Measurements from ENCODE around the gene GAS5.
"Not testable (repeated sequence)": the region's sequence is repeated elsewhere in the genome, so short reads cannot be mapped to it uniquely, and the experiment has no call there.

GAS5 gene

GRCh38 chr1:173862769-173863223, 5.0 kb downstream of the GAS5 start:
- H3K36me3 ChIP-seq (ENCODE audit: control insufficient read depth, insufficient read depth, low read length): peaks cover 39% of the 10 kb centered on the region; the same call in 1 of the 2 replicates
- DNase-seq (ENCODE audit: low read depth, low spot score): no peak
- H3K9me3 ChIP-seq (ENCODE audit: control insufficient read depth, insufficient read depth, low read length): no peaks in the 10 kb centered on the region
- WGBS (ENCODE audit: insufficient coverage, insufficient read length): no CpG with 5 or more reads among the region's 8 CpGs
- H3K27me3 ChIP-seq (ENCODE audit: control insufficient read depth, insufficient read depth, low read length): no peaks in the 10 kb centered on the region
- no peak overlapping the region for H3K4me3 ChIP-seq (ENCODE audit: low read length)
- H3K27ac ChIP-seq (ENCODE audit: low read length): no peak overlapping the region
- H3K4me1 ChIP-seq (ENCODE audit: control insufficient read depth, insufficient read depth, low read length): no peaks in the 10 kb centered on the region

GRCh38 chr1:173862146-173862768, 5.5 kb downstream of the GAS5 start:
- not testable (repeated sequence) for H3K4me1 ChIP-seq (ENCODE audit: control insufficient read depth, insufficient read depth, low read length); DNase-seq (ENCODE audit: low read depth, low spot score); H3K27ac ChIP-seq (ENCODE audit: low read length); H3K4me3 ChIP-seq (ENCODE audit: low read length); H3K27me3 ChIP-seq (ENCODE audit: control insufficient read depth, insufficient read depth, low read length); H3K9me3 ChIP-seq (ENCODE audit: control insufficient read depth, insufficient read depth, low read length)
- no CpG with 5 or more reads among the region's 13 CpGs for WGBS (ENCODE audit: insufficient coverage, insufficient read length)
- H3K36me3 ChIP-seq (ENCODE audit: control insufficient read depth, insufficient read depth, low read length): peaks cover 42% of the 10 kb centered on the region; the same call in 1 of the 2 replicates

DNA sequence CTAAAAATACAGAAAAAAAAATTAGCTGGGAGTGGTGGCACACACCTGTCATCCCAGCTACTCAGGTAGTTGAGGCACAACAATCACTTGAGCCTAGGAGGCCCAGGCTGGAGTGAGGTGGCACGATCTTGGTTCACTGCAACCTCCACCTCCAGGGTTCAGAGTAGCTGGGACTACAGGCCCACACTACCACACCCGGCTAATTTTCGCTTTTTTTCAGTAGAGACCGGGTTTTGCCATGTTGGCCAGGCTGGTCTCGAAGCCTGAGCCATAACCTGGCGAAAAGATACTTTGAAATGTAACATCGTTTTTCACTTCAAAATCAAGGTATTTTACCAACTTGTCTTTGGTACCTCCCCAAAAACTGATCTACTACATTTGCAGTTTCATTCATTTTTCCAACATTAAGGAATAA, 6.1 kb downstream of the GAS5 start:
- no peaks in the 10 kb centered on the region for H3K9me3 ChIP-seq (ENCODE audit: control insufficient read depth, insufficient read depth, low read length)
- H3K4me3 ChIP-seq (ENCODE audit: low read length): no peak overlapping the region
- no peak for DNase-seq (ENCODE audit: low read depth, low spot score)
- no peaks in the 10 kb centered on the region for H3K4me1 ChIP-seq (ENCODE audit: control insufficient read depth, insufficient read depth, low read length)
- no peaks in the 10 kb centered on the region for H3K27me3 ChIP-seq (ENCODE audit: control insufficient read depth, insufficient read depth, low read length)
- WGBS (ENCODE audit: insufficient coverage, insufficient read length): no CpG with 5 or more reads among the region's 7 CpGs
- peaks cover 37% of the 10 kb centered on the region; the same call in 1 of the 2 replicates for H3K36me3 ChIP-seq (ENCODE audit: control insufficient read depth, insufficient read depth, low read length)
- H3K27ac ChIP-seq (ENCODE audit: low read length): no peak overlapping the region

GRCh38 chr1:173860065-173860464, 7.7 kb downstream of the GAS5 start:
- Histone ChIP-seq H3K27ac (ENCODE audit: low read length) (no peak overlapping the region), H3K4me1 (ENCODE audit: control insufficient read depth, insufficient read depth, low read length) (no peaks in the 10 kb centered on the region), H3K27me3 (ENCODE audit: control insufficient read depth, insufficient read depth, low read length) (no peaks in the 10 kb centered on the region), H3K36me3 (ENCODE audit: control insufficient read depth, insufficient read depth, low read length) (peaks cover 22% of the 10 kb centered on the region; the same call in 1 of the 2 replicates), H3K9me3 (ENCODE audit: control insufficient read depth, insufficient read depth, low read length) (no peaks in the 10 kb centered on the region), H3K4me3 (ENCODE audit: low read length) (no peak overlapping the region)
- no CpG with 5 or more reads among the region's 1 CpG for WGBS (ENCODE audit: insufficient coverage, insufficient read length)
- no peak for DNase-seq (ENCODE audit: low read depth, low spot score)

GRCh38 chr1:173859547-173859946, 8.2 kb downstream of the GAS5 start:
- not testable (repeated sequence) for H3K4me3 ChIP-seq (ENCODE audit: low read length); H3K9me3 ChIP-seq (ENCODE audit: control insufficient read depth, insufficient read depth, low read length); H3K4me1 ChIP-seq (ENCODE audit: control insufficient read depth, insufficient read depth, low read length); H3K27ac ChIP-seq (ENCODE audit: low read length); H3K27me3 ChIP-seq (ENCODE audit: control insufficient read depth, insufficient read depth, low read length); DNase-seq (ENCODE audit: low read depth, low spot score)
- H3K36me3 ChIP-seq (ENCODE audit: control insufficient read depth, insufficient read depth, low read length): peaks cover 17% of the 10 kb centered on the region; the same call in 1 of the 2 replicates
- WGBS (ENCODE audit: insufficient coverage, insufficient read length): no CpG with 5 or more reads among the region's 5 CpGs

DNA sequence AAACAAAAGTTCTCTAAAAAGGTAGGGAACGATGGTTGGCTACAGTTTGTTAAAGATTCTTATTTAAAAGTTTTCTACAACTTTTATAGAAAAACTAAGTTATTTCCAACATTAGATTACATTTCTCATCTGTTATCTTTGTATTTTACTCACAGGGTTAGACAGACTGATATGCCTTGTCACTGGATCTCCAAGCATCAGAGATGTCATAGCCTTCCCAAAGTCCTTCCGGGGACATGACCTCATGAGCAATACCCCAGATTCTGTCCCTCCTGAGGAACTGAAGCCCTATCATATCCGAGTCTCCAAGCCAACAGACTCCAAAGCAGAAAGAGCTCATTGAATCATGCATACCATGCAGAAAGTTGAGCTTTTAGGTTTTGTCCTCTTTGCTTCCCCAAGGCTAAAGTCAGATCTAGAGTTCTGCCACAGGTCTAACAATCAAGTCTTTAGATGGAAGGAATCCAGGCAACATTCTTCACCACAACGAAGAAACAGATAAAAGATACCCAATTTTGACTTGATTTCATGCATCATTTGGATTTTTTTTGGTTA, 10.3 kb downstream of the GAS5 start:
- Histone ChIP-seq H3K9me3 (ENCODE audit: control insufficient read depth, insufficient read depth, low read length) (no peaks in the 10 kb centered on the region), H3K27ac (ENCODE audit: low read length) (no peak overlapping the region), H3K27me3 (ENCODE audit: control insufficient read depth, insufficient read depth, low read length) (no peaks in the 10 kb centered on the region), H3K36me3 (ENCODE audit: control insufficient read depth, insufficient read depth, low read length) (peaks cover 3% of the 10 kb centered on the region; the same call in 1 of the 2 replicates), H3K4me3 (ENCODE audit: low read length) (no peak overlapping the region), H3K4me1 (ENCODE audit: control insufficient read depth, insufficient read depth, low read length) (peaks cover 4% of the 10 kb centered on the region)
- DNase-seq (ENCODE audit: low read depth, low spot score): no peak
- WGBS (ENCODE audit: insufficient coverage, insufficient read length): no CpG with 5 or more reads among the region's 4 CpGs

DNA sequence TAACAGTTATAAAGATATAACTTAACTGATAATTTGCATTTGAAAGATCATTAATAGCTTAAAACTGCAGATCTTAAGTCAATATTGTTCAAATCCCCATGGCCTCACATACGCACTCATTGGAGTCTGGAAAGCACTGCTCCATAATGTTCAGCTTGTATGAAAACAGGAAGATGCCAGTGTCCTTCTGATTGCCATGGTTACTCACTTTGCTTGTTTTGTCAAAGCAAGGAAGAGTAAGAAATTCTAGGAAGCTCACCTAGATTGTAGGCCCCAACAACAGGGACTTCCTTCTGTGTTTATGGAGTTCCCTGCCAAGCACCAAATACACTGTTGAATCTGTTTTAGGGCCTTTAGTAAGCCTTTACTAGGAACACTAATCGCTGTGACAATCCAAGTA, 10.9 kb downstream of the GAS5 start:
- no peak overlapping the region for H3K27ac ChIP-seq (ENCODE audit: low read length)
- no peaks in the 10 kb centered on the region for H3K27me3 ChIP-seq (ENCODE audit: control insufficient read depth, insufficient read depth, low read length)
- no peak overlapping the region for H3K4me3 ChIP-seq (ENCODE audit: low read length)
- no peak for DNase-seq (ENCODE audit: low read depth, low spot score)
- no peaks in the 10 kb centered on the region for H3K9me3 ChIP-seq (ENCODE audit: control insufficient read depth, insufficient read depth, low read length)
- peaks cover 4% of the 10 kb centered on the region for H3K4me1 ChIP-seq (ENCODE audit: control insufficient read depth, insufficient read depth, low read length)
- WGBS (ENCODE audit: insufficient coverage, insufficient read length): no CpG with 5 or more reads among the region's 2 CpGs
- peaks cover 3% of the 10 kb centered on the region; the same call in 1 of the 2 replicates for H3K36me3 ChIP-seq (ENCODE audit: control insufficient read depth, insufficient read depth, low read length)

DNA sequence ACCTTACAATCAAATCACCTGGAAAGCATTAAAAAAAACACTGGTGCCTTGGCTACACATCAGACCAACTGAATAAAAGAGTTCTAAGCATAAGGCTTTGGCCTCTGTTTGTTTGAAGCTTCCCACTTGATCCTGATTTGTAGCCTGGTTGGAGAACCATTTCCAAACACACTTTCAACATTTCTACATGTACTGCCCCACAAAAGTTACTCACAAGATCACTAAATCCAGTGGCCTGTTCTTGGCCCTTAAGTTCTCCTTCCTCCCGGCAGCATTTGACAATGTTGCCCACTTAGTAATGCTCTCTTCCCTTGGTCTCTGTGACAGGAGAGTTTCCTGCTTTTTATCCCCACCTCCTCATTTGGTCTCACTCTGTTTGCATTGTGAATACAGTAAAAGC, 11.8 kb downstream of the GAS5 start:
- no peaks in the 10 kb centered on the region for H3K9me3 ChIP-seq (ENCODE audit: control insufficient read depth, insufficient read depth, low read length)
- WGBS (ENCODE audit: insufficient coverage, insufficient read length): no CpG with 5 or more reads among the region's 1 CpG
- H3K27me3 ChIP-seq (ENCODE audit: control insufficient read depth, insufficient read depth, low read length): no peaks in the 10 kb centered on the region
- no peak for DNase-seq (ENCODE audit: low read depth, low spot score)
- no peak overlapping the region for H3K27ac ChIP-seq (ENCODE audit: low read length)
- peaks cover 3% of the 10 kb centered on the region; the same call in 1 of the 2 replicates for H3K36me3 ChIP-seq (ENCODE audit: control insufficient read depth, insufficient read depth, low read length)
- H3K4me3 ChIP-seq (ENCODE audit: low read length): no peak overlapping the region
- peaks cover 4% of the 10 kb centered on the region for H3K4me1 ChIP-seq (ENCODE audit: control insufficient read depth, insufficient read depth, low read length)

GRCh38 chr1:173853074-173853473, 14.7 kb downstream of the GAS5 start:
- H3K27me3 ChIP-seq (ENCODE audit: control insufficient read depth, insufficient read depth, low read length): no peaks in the 10 kb centered on the region
- no peaks in the 10 kb centered on the region for H3K9me3 ChIP-seq (ENCODE audit: control insufficient read depth, insufficient read depth, low read length)
- H3K27ac ChIP-seq (ENCODE audit: low read length): no peak overlapping the region
- peaks cover 4% of the 10 kb centered on the region for H3K4me1 ChIP-seq (ENCODE audit: control insufficient read depth, insufficient read depth, low read length)
- H3K4me3 ChIP-seq (ENCODE audit: low read length): no peak overlapping the region
- DNase-seq (ENCODE audit: low read depth, low spot score): no peak
- peaks cover 3% of the 10 kb centered on the region; the same call in 1 of the 2 replicates for H3K36me3 ChIP-seq (ENCODE audit: control insufficient read depth, insufficient read depth, low read length)
- WGBS (ENCODE audit: insufficient coverage, insufficient read length): no CpG with 5 or more reads among the region's 5 CpGs

DNA sequence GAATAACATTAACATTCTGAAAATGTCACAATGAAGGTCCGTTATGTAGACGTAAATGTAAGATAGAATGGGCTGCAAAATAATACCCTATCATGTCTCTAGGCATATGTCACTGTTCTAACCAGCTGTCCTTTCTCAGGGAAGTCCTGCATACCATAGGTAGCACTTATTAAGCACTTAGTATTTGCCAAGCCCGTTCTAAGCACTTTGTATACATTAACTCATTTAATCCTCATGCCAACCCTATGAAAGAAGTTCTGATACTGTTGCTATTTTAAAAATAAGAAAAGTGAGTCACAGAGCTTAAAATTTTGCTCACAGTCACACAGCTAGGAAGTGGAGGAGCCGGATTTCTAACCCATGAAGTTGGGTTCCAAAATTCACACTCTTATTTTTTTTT, 15.7 kb downstream of the GAS5 start:
- WGBS (ENCODE audit: insufficient coverage, insufficient read length): no CpG with 5 or more reads among the region's 4 CpGs
- DNase-seq (ENCODE audit: low read depth, low spot score): no peak
- H3K27ac ChIP-seq (ENCODE audit: low read length): no peak overlapping the region

GRCh38 chr1:173832748-173833147, 35.0 kb downstream of the GAS5 start:
- no peaks in the 10 kb centered on the region for H3K27me3 ChIP-seq (ENCODE audit: control insufficient read depth, insufficient read depth, low read length)
- H3K27ac ChIP-seq (ENCODE audit: low read length): no peak overlapping the region
- no peak for DNase-seq (ENCODE audit: low read depth, low spot score)
- H3K36me3 ChIP-seq (ENCODE audit: control insufficient read depth, insufficient read depth, low read length): peaks cover 2% of the 10 kb centered on the region; the same call in 1 of the 2 replicates
- no peak overlapping the region for H3K4me3 ChIP-seq (ENCODE audit: low read length)
- no peaks in the 10 kb centered on the region for H3K4me1 ChIP-seq (ENCODE audit: control insufficient read depth, insufficient read depth, low read length)
- WGBS (ENCODE audit: insufficient coverage, insufficient read length): no CpG with 5 or more reads among the region's 1 CpG
- no peaks in the 10 kb centered on the region for H3K9me3 ChIP-seq (ENCODE audit: control insufficient read depth, insufficient read depth, low read length)

More for the DNA sequence above, 15.7 kb downstream of the GAS5 start:
- no peaks in the 10 kb centered on the region for H3K9me3 ChIP-seq (ENCODE audit: control insufficient read depth, insufficient read depth, low read length)
- no peaks in the 10 kb centered on the region; the same call in 1 of the 2 replicates for H3K36me3 ChIP-seq (ENCODE audit: control insufficient read depth, insufficient read depth, low read length)
- no peaks in the 10 kb centered on the region for H3K27me3 ChIP-seq (ENCODE audit: control insufficient read depth, insufficient read depth, low read length)
- H3K4me3 ChIP-seq (ENCODE audit: low read length): no peak overlapping the region
- H3K4me1 ChIP-seq (ENCODE audit: control insufficient read depth, insufficient read depth, low read length): peaks cover 4% of the 10 kb centered on the region
